Hepatocyte (in vitro differentiated cells): ENCODE measurements around the gene ZNF474.

ENCODE experiments used
- EZH2 ChIP-seq: fragments of 200-600 bp; sonication (generic); IDR thresholded peaks from 2 replicates; pipeline ENCODE4 v1.6.1; 2016; ENCODE audit warnings: antibody characterized with exemption, mild to moderate bottlenecking, borderline replicate concordance
- TF ChIP-seq, protein P1 (sequence below): fragments of 200-600 bp; sonication (generic); IDR thresholded peaks from 2 replicates; pipeline ENCODE4 v1.5.1; 2016; ENCODE audit warnings: antibody characterized with exemption, mild to moderate bottlenecking; ENCODE audit not compliant: poor library complexity

- TF ChIP-seq, protein P1, sequence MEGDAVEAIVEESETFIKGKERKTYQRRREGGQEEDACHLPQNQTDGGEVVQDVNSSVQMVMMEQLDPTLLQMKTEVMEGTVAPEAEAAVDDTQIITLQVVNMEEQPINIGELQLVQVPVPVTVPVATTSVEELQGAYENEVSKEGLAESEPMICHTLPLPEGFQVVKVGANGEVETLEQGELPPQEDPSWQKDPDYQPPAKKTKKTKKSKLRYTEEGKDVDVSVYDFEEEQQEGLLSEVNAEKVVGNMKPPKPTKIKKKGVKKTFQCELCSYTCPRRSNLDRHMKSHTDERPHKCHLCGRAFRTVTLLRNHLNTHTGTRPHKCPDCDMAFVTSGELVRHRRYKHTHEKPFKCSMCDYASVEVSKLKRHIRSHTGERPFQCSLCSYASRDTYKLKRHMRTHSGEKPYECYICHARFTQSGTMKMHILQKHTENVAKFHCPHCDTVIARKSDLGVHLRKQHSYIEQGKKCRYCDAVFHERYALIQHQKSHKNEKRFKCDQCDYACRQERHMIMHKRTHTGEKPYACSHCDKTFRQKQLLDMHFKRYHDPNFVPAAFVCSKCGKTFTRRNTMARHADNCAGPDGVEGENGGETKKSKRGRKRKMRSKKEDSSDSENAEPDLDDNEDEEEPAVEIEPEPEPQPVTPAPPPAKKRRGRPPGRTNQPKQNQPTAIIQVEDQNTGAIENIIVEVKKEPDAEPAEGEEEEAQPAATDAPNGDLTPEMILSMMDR, result no peak
- no peak for TF ChIP-seq EZH2
These were observed 71.5 kb downstream of the ZNF474 start for GRCh38 chr5:122200865-122201264.
